Ishikawa (cell line): Measurements from ENCODE around the gene ITGA5.

Experiments used
- CREB1 ChIP-seq: IDR thresholded peaks from 2 replicates; pipeline ENCODE4 v1.6.1; 2012; ENCODE audit warnings: low read depth
- EGR1 ChIP-seq: IDR thresholded peaks from 2 replicates; pipeline ENCODE4 v1.6.1; 2012
- EP300 ChIP-seq: IDR thresholded peaks from 2 replicates; pipeline ENCODE4 v1.6.1; 2012; ENCODE audit warnings: borderline replicate concordance
- FOXM1 ChIP-seq: IDR thresholded peaks from 2 replicates; pipeline ENCODE4 v1.6.1; 2012; ENCODE audit warnings: low read depth, borderline replicate concordance
- MAX ChIP-seq: IDR thresholded peaks from 2 replicates; pipeline ENCODE4 v1.6.1; 2012
- NFIC ChIP-seq: IDR thresholded peaks from 2 replicates; pipeline ENCODE4 v1.6.1; 2012
- RAD21 ChIP-seq: IDR thresholded peaks from 2 replicates; pipeline ENCODE4 v1.6.1; 2012; ENCODE audit warnings: low read depth
- REST ChIP-seq: IDR thresholded peaks from 2 replicates; pipeline ENCODE4 v1.6.1; 2012; ENCODE audit warnings: low read depth, mild to moderate bottlenecking
- TAF1 ChIP-seq: IDR thresholded peaks from 2 replicates; pipeline ENCODE4 v1.6.1; 2012; ENCODE audit warnings: low read depth, mild to moderate bottlenecking
- TCF12 ChIP-seq: IDR thresholded peaks from 2 replicates; pipeline ENCODE4 v1.6.1; 2012; ENCODE audit warnings: low read depth
- USF1 ChIP-seq: IDR thresholded peaks from 2 replicates; pipeline ENCODE4 v1.6.1; 2012
- YY1 ChIP-seq: IDR thresholded peaks from 2 replicates; pipeline ENCODE4 v1.6.1; 2012; ENCODE audit warnings: low read depth

- no peak for TF ChIP-seq YY1
- TF ChIP-seq REST: no peak
- TF ChIP-seq FOXM1: no peak
- TF ChIP-seq EP300: no peak
- TF ChIP-seq USF1: no peak
- no peak for TF ChIP-seq MAX
- TF ChIP-seq RAD21: no peak
- no peak for TF ChIP-seq NFIC
- no peak for TF ChIP-seq TAF1
- TF ChIP-seq EGR1: no peak
- TF ChIP-seq CREB1: no peak
- TF ChIP-seq TCF12: no peak
Observed at GRCh38 chr12:54349679-54350078, 69.4 kb downstream of the ITGA5 start.
